GM12878 (cell line): Measurements from ENCODE around the gene ING1. TPM values are rescaled to one million over a fixed set of nuclear protein-coding genes. Genes with fewer than 3 reads are reported as not detected.

ENCODE experiments used
- ATF7 ChIP-seq: fragments of 450-650 bp; IDR thresholded peaks from 2 replicates; pipeline ENCODE4 v1.6.1; 2016; ENCODE audit warnings: low read depth, mild to moderate bottlenecking
- BCLAF1 ChIP-seq: fragments of 450-650 bp; IDR thresholded peaks from 2 replicates; pipeline ENCODE4 v1.6.1; 2017; ENCODE audit warnings: antibody characterized with exemption, mild to moderate bottlenecking, moderate library complexity
- CEBPB ChIP-seq, 2 experiments: fragments of 150-350 bp in 1 of 2; IDR thresholded peaks; 2 replicates each; pipeline ENCODE4 v1.6.1; 2012 to 2014; ENCODE audit warnings: low read depth in 2 of 2, low read length in 2 of 2, borderline replicate concordance in 1 of 2, inconsistent platforms in 1 of 2
- CREB1 ChIP-seq: IDR thresholded peaks from 2 replicates; pipeline ENCODE4 v1.6.1; 2012; ENCODE audit warnings: low read depth, mild to moderate bottlenecking, inconsistent platforms
- ETV6 ChIP-seq, 2 experiments: fragments of 450-650 bp in 1 of 2; IDR thresholded peaks in 1 of 2; conservative IDR thresholded peaks in 1 of 2; 2 replicates each; pipeline ENCODE4 v1.6.1; 2014; ENCODE audit warnings: antibody characterized with exemption in 1 of 2, borderline replicate concordance in 1 of 2, low read depth in 1 of 2, mild to moderate bottlenecking in 1 of 2, moderate library complexity in 1 of 2
- GATAD2B ChIP-seq: fragments of 450-650 bp; conservative IDR thresholded peaks from 2 replicates; pipeline ENCODE4 v1.6.1; 2017; ENCODE audit warnings: low read depth, mild to moderate bottlenecking, moderate library complexity
- HDAC6 ChIP-seq: fragments of 200-600 bp; sonication (generic); IDR thresholded peaks from one replicate; pipeline ENCODE4 v1.8.0; 2017; ENCODE audit warnings: antibody characterized with exemption; ENCODE audit not compliant: unreplicated experiment
- JUNB ChIP-seq: IDR thresholded peaks from 2 replicates; pipeline ENCODE4 v1.6.1; 2016; ENCODE audit warnings: antibody characterized with exemption, mild to moderate bottlenecking
- PBX3 ChIP-seq: IDR thresholded peaks from 2 replicates; pipeline ENCODE4 v1.6.1; 2011; ENCODE audit warnings: mild to moderate bottlenecking, low read depth, low read length, moderate library complexity; ENCODE audit not compliant: insufficient replicate concordance
- PKNOX1 ChIP-seq: fragments of 450-650 bp; IDR thresholded peaks from 2 replicates; pipeline ENCODE4 v1.6.1; 2016; ENCODE audit warnings: mild to moderate bottlenecking
- RAD21 ChIP-seq: IDR thresholded peaks from 2 replicates; pipeline ENCODE4 v1.6.1; 2011; ENCODE audit warnings: mild to moderate bottlenecking, low read depth, low read length, moderate library complexity; ENCODE audit not compliant: insufficient read depth
- RAD51 ChIP-seq: fragments of 450-650 bp; IDR thresholded peaks from 2 replicates; pipeline ENCODE4 v1.6.1; 2016; ENCODE audit warnings: moderate library complexity, mild to moderate bottlenecking, inconsistent platforms
- SIN3A ChIP-seq: IDR thresholded peaks from 2 replicates; pipeline ENCODE4 v1.6.1; 2012; ENCODE audit warnings: low read depth, low read length, improper control_type of control experiment
- STAT1 ChIP-seq: fragments of 450-650 bp; conservative IDR thresholded peaks from 2 replicates; pipeline ENCODE4 v1.6.1; 2014; ENCODE audit warnings: antibody characterized with exemption, mild to moderate bottlenecking
- TCF12 ChIP-seq: IDR thresholded peaks from 2 replicates; pipeline ENCODE4 v1.6.1; 2011; ENCODE audit warnings: low read depth, mild to moderate bottlenecking, low read length
- TCF7 ChIP-seq: IDR thresholded peaks from 2 replicates; pipeline ENCODE4 v1.6.1; 2014; ENCODE audit warnings: antibody characterized with exemption, borderline replicate concordance
- USF2 ChIP-seq: IDR thresholded peaks from 2 replicates; pipeline ENCODE4 v1.6.1; 2011; ENCODE audit warnings: low read depth, low read length, improper control_type of control experiment, borderline replicate concordance
- ZBTB33 ChIP-seq: fragments of 450-650 bp; IDR thresholded peaks from 2 replicates; pipeline ENCODE4 v1.6.1; 2017; ENCODE audit warnings: mild to moderate bottlenecking
- ZNF274 ChIP-seq: IDR thresholded peaks from one replicate; pipeline ENCODE4 v1.8.0; 2011; ENCODE audit not compliant: insufficient read length, insufficient read depth
- polyA plus RNA-seq, 11 experiments: library from polyadenylated mRNA; depleted of rRNA in 4 of 11; unstranded in 6 of 11; stranded (reverse) in 5 of 11; fragments of >200 nt; fragmentation: Nextera tagmentation in 4 of 11; fragmentation: Illumina TruSeq in 1 of 11; extraction: Ambion mirVana in 4 of 11; extraction: Trizol in 1 of 11; gene quantifications; 1 replicate in 1 of 11; 2 replicates in 10 of 11; pipeline versions ENCODE4 v1.2.1 to v1.2.3, GENCODE V29; 2011 to 2016; ENCODE audit warnings: inconsistent platforms in 2 of 11, missing spikeins in 2 of 11, low read depth in 1 of 11
- total RNA-seq, 4 experiments: library from RNA; depleted of rRNA in 3 of 4; stranded (reverse); fragments of >200 nt in 3 of 4; fragmentation: Illumina TruSeq in 1 of 4; extraction: Trizol in 1 of 4; gene quantifications; 2 replicates each; pipeline versions ENCODE4 v1.2.1 to v1.2.3, GENCODE V29; 2013 to 2021

Gene ING1
- total and polyA plus RNA-seq, 10 of the 15 experiments (the other 5 are each of a cell fraction or from before 2014, with no cell fraction given) = 1.3 to 20.4 (median 13.1) TPM

GRCh38 chr13:110715395-110716246 lies 2.1 kb downstream of the ING1 start (continued):
- peak; percentile 86 for TF ChIP-seq PBX3
- no peak; a peak in 1 of 4 replicates for TF ChIP-seq ETV6 (conservative IDR thresholded peaks at IDR 0.05 in 1 of 2, IDR thresholded peaks at IDR 0.05 in 1 of 2; ENCODE audit: borderline replicate concordance in 1 of 2, low read depth in 1 of 2)
- TF ChIP-seq BCLAF1 = no peak
- no peak for TF ChIP-seq ZNF274
- TF ChIP-seq ZBTB33 = no peak
- peak; percentile 17; the same call in 1 of the 2 replicates for TF ChIP-seq SIN3A
- no peak for TF ChIP-seq CREB1
- TF ChIP-seq PKNOX1 = peak; percentile 97
- TF ChIP-seq ATF7 = peak; percentile 70; the same call in 1 of the 2 replicates
- TF ChIP-seq JUNB = no peak
- peak; percentile 8; the same call in 1 of the 2 replicates for TF ChIP-seq TCF7
- TF ChIP-seq GATAD2B = peak; percentile 85; the same call in 1 of the 2 replicates
- no peak; the same call in 1 of the 2 replicates for TF ChIP-seq STAT1
- no peak for TF ChIP-seq USF2
- TF ChIP-seq HDAC6 = no peak
- TF ChIP-seq RAD21 = no peak
- 0 out of 2 replicates have a peak, but pooled peaks have one; percentile 10 for TF ChIP-seq TCF12
- no peak for TF ChIP-seq RAD51
- no peak for TF ChIP-seq CEBPB (IDR thresholded peaks at IDR 0.05; ENCODE audit: borderline replicate concordance in 1 of 2, low read depth in 2 of 2, low read length in 2 of 2)
